Chondrocyte (in vitro differentiated cells): ENCODE data around the gene SCRG1. TPM values are rescaled to one million over a fixed set of nuclear protein-coding genes. Genes with fewer than 3 reads are reported as not detected.

ENCODE experiments used
- DNase-seq: peaks from one replicate; pipeline ENCODE4 v3.0.0; 2021; ENCODE audit warnings: mixed read lengths, low spot score
- H3K27ac Mint-ChIP-seq: one replicate; pipeline ENCODE4 v1.8.0; 2021; ENCODE audit warnings: mild to moderate bottlenecking, moderate library complexity, mixed read lengths; ENCODE audit not compliant: unreplicated experiment
- H3K27me3 Mint-ChIP-seq: 2 replicates; pipeline ENCODE4 v1.8.0; 2021; ENCODE audit warnings: low read depth, mixed read lengths
- H3K36me3 Mint-ChIP-seq: 2 replicates; pipeline ENCODE4 v1.8.0; 2021; ENCODE audit warnings: low read depth, mixed read lengths
- H3K4me1 Mint-ChIP-seq: 2 replicates; pipeline ENCODE4 v1.8.0; 2021; ENCODE audit warnings: low read depth, mild to moderate bottlenecking, mixed read lengths
- H3K4me3 Mint-ChIP-seq: one replicate; pipeline ENCODE4 v1.8.0; 2021; ENCODE audit warnings: mild to moderate bottlenecking, moderate library complexity, mixed read lengths; ENCODE audit not compliant: unreplicated experiment
- H3K9me3 Mint-ChIP-seq: 2 replicates; pipeline ENCODE4 v1.8.0; 2021; ENCODE audit warnings: low read depth, mixed read lengths
- total RNA-seq: library from RNA; stranded (reverse); gene quantifications from 3 replicates; pipeline ENCODE4 v1.2.1, GENCODE V29; 2021
- TF ChIP-seq, protein P1 (sequence below): fragments of 200-600 bp; sonication (generic); IDR thresholded peaks from 2 replicates; pipeline ENCODE4 v1.5.0; 2021; ENCODE audit warnings: antibody characterized with exemption, mild to moderate bottlenecking, moderate library complexity

Gene SCRG1
- total RNA-seq, 1 donor from 2014 or later, result 59.0 TPM

DNA sequence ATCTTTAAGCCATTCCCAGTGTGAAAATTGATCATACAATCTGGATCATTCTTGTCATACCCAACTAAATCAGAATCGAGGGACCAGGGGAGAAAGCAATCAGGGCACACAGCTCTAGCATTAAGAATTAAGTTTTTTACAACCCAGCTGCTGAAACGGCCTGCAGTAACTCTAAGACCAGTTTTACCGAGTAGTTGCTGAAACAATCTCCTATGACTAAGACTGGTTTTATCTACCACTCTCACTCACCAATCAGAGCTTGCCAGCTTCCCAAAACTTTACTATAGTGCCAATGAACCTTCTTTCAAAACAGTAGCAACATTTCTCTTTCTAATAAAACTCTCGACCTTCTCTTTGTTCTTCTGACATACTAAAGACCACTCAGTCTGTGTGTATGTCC is 31.0 kb downstream of the SCRG1 start:
- no peak for DNase-seq
- TF ChIP-seq, protein P1, sequence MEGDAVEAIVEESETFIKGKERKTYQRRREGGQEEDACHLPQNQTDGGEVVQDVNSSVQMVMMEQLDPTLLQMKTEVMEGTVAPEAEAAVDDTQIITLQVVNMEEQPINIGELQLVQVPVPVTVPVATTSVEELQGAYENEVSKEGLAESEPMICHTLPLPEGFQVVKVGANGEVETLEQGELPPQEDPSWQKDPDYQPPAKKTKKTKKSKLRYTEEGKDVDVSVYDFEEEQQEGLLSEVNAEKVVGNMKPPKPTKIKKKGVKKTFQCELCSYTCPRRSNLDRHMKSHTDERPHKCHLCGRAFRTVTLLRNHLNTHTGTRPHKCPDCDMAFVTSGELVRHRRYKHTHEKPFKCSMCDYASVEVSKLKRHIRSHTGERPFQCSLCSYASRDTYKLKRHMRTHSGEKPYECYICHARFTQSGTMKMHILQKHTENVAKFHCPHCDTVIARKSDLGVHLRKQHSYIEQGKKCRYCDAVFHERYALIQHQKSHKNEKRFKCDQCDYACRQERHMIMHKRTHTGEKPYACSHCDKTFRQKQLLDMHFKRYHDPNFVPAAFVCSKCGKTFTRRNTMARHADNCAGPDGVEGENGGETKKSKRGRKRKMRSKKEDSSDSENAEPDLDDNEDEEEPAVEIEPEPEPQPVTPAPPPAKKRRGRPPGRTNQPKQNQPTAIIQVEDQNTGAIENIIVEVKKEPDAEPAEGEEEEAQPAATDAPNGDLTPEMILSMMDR, result no peak
- Mint-ChIP-seq H3K4me1 (peaks cover 20% of the 10 kb centered on the region), H3K9me3 (no peaks in the 10 kb centered on the region), H3K27me3 (no peaks in the 10 kb centered on the region), H3K4me3 (no peak overlapping the region), H3K36me3 (peaks cover 3% of the 10 kb centered on the region), H3K27ac (no peak overlapping the region)

DNA sequence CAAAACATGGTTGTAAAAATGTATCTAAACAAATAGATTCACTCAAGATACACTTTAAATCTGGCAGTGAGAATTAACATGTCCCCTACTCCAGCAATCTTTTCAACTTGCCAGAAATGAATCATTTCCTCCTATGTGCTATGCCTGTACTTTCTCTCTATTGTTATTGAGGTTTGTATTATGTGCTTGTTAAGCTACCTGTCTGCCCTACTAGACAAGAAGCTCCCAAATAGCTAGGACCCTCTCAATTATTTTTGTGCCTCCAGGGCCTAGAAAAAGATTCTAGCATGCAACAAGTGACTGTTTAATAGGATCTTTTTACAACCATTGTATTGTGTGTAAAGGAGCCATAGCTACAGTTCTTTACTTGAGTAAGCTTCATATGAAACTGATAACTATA is 31.6 kb downstream of the SCRG1 start:
- H3K27me3 Mint-ChIP-seq, result no peaks in the 10 kb centered on the region
- TF ChIP-seq, protein P1, result no peak
- no peaks in the 10 kb centered on the region for H3K9me3 Mint-ChIP-seq
- H3K4me1 Mint-ChIP-seq, result peaks cover 15% of the 10 kb centered on the region
- H3K27ac Mint-ChIP-seq, result no peak overlapping the region
- peaks cover 3% of the 10 kb centered on the region for H3K36me3 Mint-ChIP-seq
- no peak overlapping the region for H3K4me3 Mint-ChIP-seq
- no peak for DNase-seq

DNA sequence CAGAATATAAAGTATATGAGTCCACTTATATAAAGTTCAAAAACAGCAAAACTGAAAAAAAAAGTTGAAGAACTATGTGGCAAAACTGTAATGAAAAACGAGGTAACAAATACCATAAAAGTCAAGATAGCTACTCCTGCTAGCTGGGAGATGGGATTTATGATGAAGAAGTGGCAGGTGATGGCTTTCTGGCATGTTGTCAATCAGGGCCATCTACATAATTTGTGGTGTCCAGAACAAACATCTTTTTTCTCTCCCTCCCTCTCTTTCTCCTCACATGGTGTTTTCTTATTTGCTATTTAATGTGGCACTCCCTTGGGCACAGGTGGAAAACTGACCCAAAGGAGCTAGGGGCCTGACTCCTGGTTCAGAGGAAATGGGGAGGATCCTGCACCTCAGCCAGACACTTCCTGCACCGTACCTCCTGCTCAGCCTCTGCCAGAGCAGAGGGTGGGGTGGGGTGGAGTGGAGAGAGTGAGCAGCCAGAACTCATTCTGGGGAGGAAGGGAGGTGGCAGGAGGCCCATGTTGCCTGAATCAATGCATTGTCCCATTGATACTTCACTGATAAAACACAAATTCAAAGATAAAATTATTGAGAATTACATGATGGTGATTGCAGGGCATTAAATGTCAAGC is 33.4 kb downstream of the SCRG1 start:
- H3K27me3 Mint-ChIP-seq, result no peaks in the 10 kb centered on the region
- H3K36me3 Mint-ChIP-seq, result peaks cover 2% of the 10 kb centered on the region
- DNase-seq, result no peak
- TF ChIP-seq, protein P1, result no peak
- H3K9me3 Mint-ChIP-seq, result no peaks in the 10 kb centered on the region
- H3K4me1 Mint-ChIP-seq, result peaks cover 15% of the 10 kb centered on the region
- H3K4me3 Mint-ChIP-seq, result no peak overlapping the region
- H3K27ac Mint-ChIP-seq, result no peak overlapping the region

DNA sequence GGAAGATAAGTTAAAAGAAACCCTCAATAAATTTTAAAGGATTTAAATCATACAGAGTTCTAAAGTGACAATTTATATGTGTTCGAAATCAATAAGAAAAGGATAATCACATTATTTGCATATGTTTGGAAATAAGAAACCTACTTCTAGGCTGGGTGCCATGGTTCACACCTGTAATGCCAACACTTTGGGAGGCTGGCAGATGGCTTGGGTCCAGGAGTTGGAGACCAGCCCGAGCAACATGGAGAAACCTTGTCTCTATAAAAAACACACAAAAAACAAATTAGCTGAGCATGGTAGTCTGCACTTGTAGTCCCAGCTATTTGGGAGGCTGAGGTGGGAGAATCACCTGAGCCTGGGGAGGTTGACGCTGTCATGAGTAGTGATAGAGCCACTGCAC is 36.2 kb downstream of the SCRG1 start:
- Mint-ChIP-seq H3K27me3 (no peaks in the 10 kb centered on the region), H3K4me1 (peaks cover 6% of the 10 kb centered on the region), H3K27ac (no peak overlapping the region), H3K36me3 (peaks cover 2% of the 10 kb centered on the region), H3K9me3 (no peaks in the 10 kb centered on the region), H3K4me3 (no peak overlapping the region)
- no peak for DNase-seq
- TF ChIP-seq, protein P1, result no peak

DNA sequence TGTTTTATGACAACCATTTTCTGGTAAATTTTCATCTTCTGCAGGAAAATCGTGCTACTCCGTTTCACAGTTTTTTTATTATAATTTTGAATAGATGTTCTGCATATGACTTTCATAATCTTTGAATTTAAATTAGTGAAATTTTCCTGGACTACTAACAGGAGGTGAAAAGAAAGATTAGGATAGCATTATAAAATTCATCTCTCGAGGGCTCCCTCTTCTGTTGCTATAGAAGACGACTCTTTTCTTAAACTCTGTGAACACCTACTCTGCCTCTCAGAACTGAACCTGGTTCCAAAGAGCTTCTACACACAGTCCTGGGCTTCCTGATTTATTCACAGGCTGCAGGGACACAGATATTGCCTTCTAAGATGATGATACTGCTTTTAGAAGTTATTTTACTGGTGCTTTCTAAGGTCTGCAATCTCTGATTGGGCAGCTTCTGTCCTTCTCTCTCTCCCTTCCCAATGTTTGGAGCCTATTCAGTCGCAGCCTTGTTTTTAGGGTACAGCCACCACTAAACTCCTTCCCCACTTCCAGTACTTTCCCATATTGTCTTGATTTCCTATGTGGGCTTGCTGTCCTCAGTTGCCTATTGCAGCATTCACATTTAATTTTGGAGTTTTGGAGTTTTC is 38.2 kb downstream of the SCRG1 start:
- Mint-ChIP-seq H3K27ac (no peak overlapping the region), H3K4me3 (no peak overlapping the region), H3K27me3 (no peaks in the 10 kb centered on the region), H3K9me3 (no peaks in the 10 kb centered on the region), H3K4me1 (no peaks in the 10 kb centered on the region), H3K36me3 (peaks cover 2% of the 10 kb centered on the region)
- TF ChIP-seq, protein P1, result peak; percentile 79
- DNase-seq, result no peak
